Small intestine (tissue), 7 donors: ENCODE data around the gene BDKRB2. TPM values are rescaled to one million over a fixed set of nuclear protein-coding genes. Genes with fewer than 3 reads are reported as not detected.

Source experiments
- DNase-seq, 2 donors: peaks; one replicate each; pipeline versions ENCODE4 v3.0.0 to v3.0.0-alpha.2; 2013
- FAIRE-seq: peaks from 2 replicates; lab custom pipeline; 2012; peaks lifted over from hg19 to GRCh38; lab: Jason Lieb, UNC
- H3K27ac ChIP-seq, 3 donors: one replicate each; pipeline ENCODE4 v1.5.1; 2013; ENCODE audit warnings: low read length in 2 of 3, mild to moderate bottlenecking in 2 of 3, control low read depth in 1 of 3, inconsistent platforms in 1 of 3, low read depth in 1 of 3, moderate library complexity in 1 of 3
- H3K27me3 ChIP-seq, 3 donors: one replicate each; pipeline ENCODE4 v1.6.1; 2013; ENCODE audit warnings: low read length in 3 of 3, inconsistent platforms in 1 of 3; ENCODE audit not compliant: control insufficient read depth in 3 of 3, insufficient read depth in 3 of 3
- H3K36me3 ChIP-seq, 3 donors: one replicate each; pipeline ENCODE4 v1.6.1; 2013; ENCODE audit warnings: low read length in 3 of 3, inconsistent platforms in 1 of 3, low read depth in 1 of 3, mild to moderate bottlenecking in 1 of 3, moderate library complexity in 1 of 3; ENCODE audit not compliant: control insufficient read depth in 3 of 3, insufficient read depth in 2 of 3
- H3K4me1 ChIP-seq, 3 donors: one replicate each; pipeline ENCODE4 v1.6.1; 2013; ENCODE audit warnings: low read length in 2 of 3, inconsistent platforms in 1 of 3, low read depth in 1 of 3, mild to moderate bottlenecking in 1 of 3, moderate library complexity in 1 of 3; ENCODE audit not compliant: control insufficient read depth in 3 of 3, insufficient read depth in 2 of 3
- H3K4me3 ChIP-seq, 3 donors: one replicate each; pipeline ENCODE4 v1.5.1; 2013; ENCODE audit warnings: low read length in 3 of 3, control low read depth in 1 of 3, inconsistent platforms in 1 of 3, low read depth in 1 of 3, mild to moderate bottlenecking in 1 of 3, moderate library complexity in 1 of 3
- H3K9me3 ChIP-seq, 2 donors: one replicate each; pipeline ENCODE4 v1.6.1; 2013; ENCODE audit warnings: low read depth in 1 of 2, low read length in 1 of 2; ENCODE audit not compliant: control insufficient read depth in 2 of 2, insufficient read depth in 1 of 2
- WGBS, 3 donors: extraction: QIAGEN DNeasy Blood & Tissue Kit; methylation state at CpG; one replicate each; pipeline ENCODE4 v1.1.7; 2013; 5-methylcytosine and 5-hydroxymethylcytosine counted together
- polyA plus RNA-seq, 4 donors: library from polyadenylated mRNA; stranded (reverse) in 3 of 4; unstranded in 1 of 4; fragments of 200-250 nt in 3 of 4; fragments of 120-200 nt in 1 of 4; gene quantifications; one replicate each; pipeline versions ENCODE4 v1.2.1 to v1.2.3, GENCODE V29; 2013
- donor health status: healthy with polysubstance abuse.
- donor health status: control.
- donor health status: control.
- donor health status: Bipolar disorder and iron deficiency.
- donor health status: healthy.

The BDKRB2 gene
- polyA plus RNA-seq, 4 donors, result 1.3 to 8.2 (median 5.9) TPM

DNA sequence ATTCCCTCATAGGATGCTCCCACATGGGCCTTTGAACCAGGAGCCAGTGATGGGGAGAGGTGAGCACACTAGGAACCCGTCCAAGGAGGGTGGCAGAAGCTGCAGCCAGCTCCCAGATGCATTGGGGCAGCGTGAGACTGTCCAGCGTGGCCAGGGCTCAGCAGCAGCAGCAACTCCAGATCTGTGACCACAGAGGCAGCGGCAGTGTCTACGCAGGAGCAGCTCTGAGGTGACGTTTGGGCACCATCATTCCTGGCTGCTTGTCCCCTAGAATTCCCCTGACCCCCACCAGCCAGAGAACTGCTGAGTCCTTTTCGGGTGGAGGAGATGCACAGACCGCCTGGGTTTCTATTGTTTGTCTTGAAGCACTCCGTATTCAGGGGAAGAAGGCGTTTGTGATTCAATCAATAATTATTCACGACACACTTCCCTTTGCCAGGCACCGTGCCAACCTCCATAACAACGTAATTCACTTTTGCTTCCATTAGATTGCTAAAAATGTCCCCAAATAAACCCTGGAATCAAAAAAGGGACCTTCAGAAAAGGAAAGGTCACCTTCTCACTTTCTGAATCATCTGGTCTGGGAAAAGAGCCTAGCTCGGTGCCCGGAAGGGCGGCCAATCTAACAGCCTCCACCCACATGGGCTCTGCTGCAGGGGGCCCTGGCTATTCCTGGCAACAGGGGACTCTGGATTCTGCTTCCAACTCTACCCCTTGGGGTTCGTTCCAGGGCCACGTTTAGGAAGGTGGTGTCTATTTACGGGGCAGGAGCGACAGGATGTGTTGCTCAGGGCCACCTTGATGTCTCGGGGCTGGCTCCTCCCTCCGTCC lies 11.4 kb upstream of the BDKRB2 start:
- WGBS, 3 donors, result 55 to 65% (median 59%) methylated on average over 22 of the region's 22 CpGs
- Histone ChIP-seq H3K9me3 (peaks cover 0 to 6% of the 10 kb centered on the region in 2 donors), H3K27me3 (no peaks in the 10 kb centered on the region), H3K4me1 (peaks cover 0 to 23% (median 0%) of the 10 kb centered on the region in 3 donors), H3K36me3 (no peaks in the 10 kb centered on the region), H3K4me3 (no peak overlapping the region), H3K27ac (no peak overlapping the region)
- DNase-seq, result no peak
- FAIRE-seq, result no peak

DNA sequence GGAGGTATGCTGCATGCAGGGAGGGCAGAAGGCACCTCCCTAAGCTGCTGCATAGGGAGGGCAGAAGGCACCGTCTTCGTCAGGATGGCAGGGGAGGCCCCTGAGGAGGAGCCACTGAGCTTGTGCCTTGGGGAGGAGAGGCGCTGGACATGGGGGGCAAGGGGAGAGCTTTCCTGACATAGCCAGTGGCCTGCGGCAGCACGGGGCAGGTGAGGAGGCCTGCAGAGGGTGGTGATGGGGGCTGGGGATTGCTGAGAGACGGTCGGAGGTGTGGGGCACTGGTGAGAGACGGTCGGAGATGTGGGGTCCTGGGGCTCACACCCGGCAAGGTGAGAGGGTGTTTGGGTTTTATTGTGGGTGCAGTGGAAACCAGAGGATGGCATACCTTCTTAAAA lies 10.4 kb upstream of the BDKRB2 start:
- Histone ChIP-seq H3K36me3 (no peaks in the 10 kb centered on the region), H3K4me1 (peaks cover 0 to 27% (median 2%) of the 10 kb centered on the region in 3 donors), H3K9me3 (peaks cover 0 to 6% of the 10 kb centered on the region in 2 donors), H3K27me3 (no peaks in the 10 kb centered on the region), H3K27ac (no peak overlapping the region), H3K4me3 (no peak overlapping the region)
- FAIRE-seq (no peak), DNase-seq (no peak)
- WGBS, 3 donors, result 89 to 91% (median 90%) methylated on average over 10 of the region's 10 CpGs

DNA sequence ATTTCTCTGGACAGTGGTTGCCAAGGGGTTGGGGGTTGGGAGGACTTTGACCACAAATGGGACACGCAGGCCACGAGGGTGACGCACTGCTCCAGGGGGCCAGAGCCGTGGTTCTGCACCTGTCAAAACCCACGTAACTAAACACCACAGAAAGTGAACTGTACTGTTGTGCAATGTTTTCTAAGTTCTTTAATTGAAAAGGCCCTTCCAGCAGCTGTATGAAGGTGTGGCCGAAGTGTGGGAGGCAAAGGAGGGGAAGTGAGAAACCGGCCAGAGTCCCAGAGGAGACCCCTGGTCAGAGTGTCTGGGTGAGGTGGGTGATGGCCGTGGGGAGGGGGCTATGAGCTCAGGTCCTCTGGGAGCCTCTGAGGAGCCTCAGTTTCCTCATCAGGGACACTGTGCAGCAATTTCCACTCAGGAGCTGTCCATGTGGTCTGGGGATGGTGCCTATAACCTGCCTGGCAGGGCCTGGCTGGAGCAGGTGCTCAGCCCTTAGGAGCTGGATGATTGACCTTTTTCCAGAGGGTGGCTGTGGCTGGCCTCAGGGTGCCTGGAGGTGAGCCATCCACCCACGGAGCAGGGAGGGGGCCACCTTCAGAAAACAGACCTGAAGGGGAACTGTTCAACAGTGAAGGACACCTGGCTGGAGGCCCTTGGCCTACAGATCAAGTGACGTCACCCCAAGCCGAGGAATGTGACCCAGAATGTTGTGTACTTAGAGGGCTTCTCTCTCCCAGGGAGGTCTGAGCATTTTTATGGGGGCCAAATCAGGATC lies 9.8 kb upstream of the BDKRB2 start:
- no peaks in the 10 kb centered on the region for H3K27me3 ChIP-seq
- DNase-seq, result peak in 1 of 2 donors; percentile 39
- peaks cover 0 to 6% of the 10 kb centered on the region in 2 donors for H3K9me3 ChIP-seq
- H3K4me3 ChIP-seq, result no peak overlapping the region
- WGBS, 3 donors, result 54 to 59% (median 57%) methylated on average over 11 of the region's 11 CpGs
- H3K36me3 ChIP-seq, result no peaks in the 10 kb centered on the region
- H3K4me1 ChIP-seq, result peaks cover 0 to 27% (median 2%) of the 10 kb centered on the region in 3 donors
- no peak for FAIRE-seq
- H3K27ac ChIP-seq, result peak overlapping the region in 1 of 3 donors; percentile 8

DNA sequence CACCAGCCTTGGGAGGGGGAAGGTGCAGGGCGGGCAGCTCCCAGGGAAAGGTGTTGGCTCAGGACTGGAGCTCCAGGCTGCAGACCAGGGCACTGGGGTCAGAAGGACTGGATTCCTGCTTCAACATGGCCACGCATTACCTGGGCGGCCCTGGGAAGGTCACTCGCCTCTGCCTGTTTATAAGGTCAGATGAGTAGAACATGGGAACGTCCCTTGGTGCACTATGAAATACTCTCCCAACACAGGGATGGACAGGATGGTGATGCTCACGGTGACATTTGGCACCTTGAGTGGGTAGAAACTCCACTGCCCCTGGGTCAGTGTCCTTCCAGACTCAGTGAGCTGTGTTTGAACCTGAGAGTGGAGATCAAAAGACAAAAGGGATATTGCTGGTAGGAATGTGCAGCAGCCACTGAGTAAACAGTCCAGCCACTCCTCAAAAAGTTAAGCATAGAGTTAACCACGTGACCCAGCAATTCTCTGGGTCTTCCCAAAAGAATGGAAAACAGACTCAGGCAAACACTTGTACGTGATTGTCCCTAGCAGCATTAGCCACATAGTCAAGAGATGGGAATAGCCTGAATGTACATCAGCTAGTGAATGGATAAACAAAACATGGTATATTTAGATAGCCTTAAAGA lies 9.1 kb upstream of the BDKRB2 start:
- 72 to 79% (median 76%) methylated on average over 8 of the region's 8 CpGs for WGBS, 3 donors
- FAIRE-seq (no peak), DNase-seq (peak in 1 of 2 donors; percentile 42)
- H3K36me3 ChIP-seq, result no peaks in the 10 kb centered on the region
- no peak overlapping the region for H3K4me3 ChIP-seq
- peak overlapping the region in 1 of 3 donors; percentile 8 for H3K27ac ChIP-seq
- peaks cover 0 to 6% of the 10 kb centered on the region in 2 donors for H3K9me3 ChIP-seq
- peaks cover 0 to 27% (median 2%) of the 10 kb centered on the region in 3 donors for H3K4me1 ChIP-seq
- no peaks in the 10 kb centered on the region for H3K27me3 ChIP-seq

DNA sequence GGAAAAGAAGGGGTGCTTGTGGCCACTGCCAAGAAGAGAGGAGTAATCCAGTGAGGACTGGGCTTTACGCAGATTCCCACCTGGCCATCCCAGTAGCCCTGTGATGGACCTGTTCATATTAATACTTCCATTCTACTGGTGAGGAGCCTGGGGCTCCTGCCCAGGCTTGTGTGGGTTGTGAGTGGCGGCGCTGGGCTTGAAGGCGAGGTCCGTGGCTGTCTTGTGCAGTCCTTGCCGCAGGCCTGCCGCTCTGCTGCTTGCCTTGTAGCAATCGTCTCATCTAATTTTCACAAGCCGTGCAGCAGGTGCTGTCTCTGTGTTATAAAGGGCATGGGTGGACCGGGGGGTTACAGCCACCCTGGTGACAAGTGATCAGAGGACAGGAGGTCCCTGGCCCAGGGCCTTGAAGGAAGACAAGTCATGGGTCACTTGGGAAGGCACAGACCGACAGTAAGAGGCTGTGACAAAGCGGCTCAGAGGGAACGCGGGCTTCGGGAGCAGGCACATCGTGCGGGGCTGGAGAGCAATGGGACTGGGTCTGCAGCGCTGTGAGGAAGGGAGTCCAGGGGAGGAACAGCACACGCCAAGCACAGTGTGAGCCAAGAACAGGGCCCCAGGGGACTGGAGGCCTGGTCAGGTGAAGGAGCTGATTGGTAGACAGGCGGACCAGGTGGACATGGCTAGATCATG lies 7.3 kb upstream of the BDKRB2 start:
- WGBS, 3 donors, result 94 to 95% (median 94%) methylated on average over 19 to 20 of the region's 20 CpGs
- FAIRE-seq (no peak), DNase-seq (no peak)
- Histone ChIP-seq H3K27ac (peak overlapping the region in 1 of 3 donors; percentile 62), H3K27me3 (no peaks in the 10 kb centered on the region), H3K4me1 (peaks cover 0 to 38% (median 2%) of the 10 kb centered on the region in 3 donors), H3K36me3 (no peaks in the 10 kb centered on the region), H3K4me3 (no peak overlapping the region), H3K9me3 (peaks cover 0 to 6% of the 10 kb centered on the region in 2 donors)

DNA sequence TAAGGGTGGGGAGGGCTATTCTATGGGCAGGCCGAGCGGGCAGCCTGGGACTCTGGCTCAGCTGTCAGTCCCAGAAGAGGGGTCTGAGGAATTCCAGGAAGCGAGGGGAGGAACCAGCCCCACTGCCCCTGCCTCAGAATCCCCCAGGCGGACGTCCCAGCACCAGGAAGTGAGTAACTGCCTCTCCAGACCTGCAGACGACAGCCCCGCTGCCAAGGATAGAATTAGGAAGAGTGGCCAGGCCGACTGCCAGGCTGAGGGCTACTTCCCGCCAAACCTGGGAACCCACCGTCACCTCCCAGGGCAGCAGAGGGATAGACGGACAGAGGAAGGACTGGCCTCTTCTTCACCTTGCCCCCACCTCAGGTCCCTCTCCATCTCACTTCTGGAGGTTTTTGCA lies 6.7 kb upstream of the BDKRB2 start:
- peaks cover 0 to 38% (median 2%) of the 10 kb centered on the region in 3 donors for H3K4me1 ChIP-seq
- no peak for FAIRE-seq
- no peak for DNase-seq
- 63 to 86% (median 72%) methylated on average over 9 to 11 of the region's 11 CpGs for WGBS, 3 donors
- peak overlapping the region in 2 of 3 donors; percentile 23 to 72 for H3K27ac ChIP-seq
- H3K27me3 ChIP-seq, result no peaks in the 10 kb centered on the region
- no peaks in the 10 kb centered on the region for H3K36me3 ChIP-seq
- no peak overlapping the region for H3K4me3 ChIP-seq
- H3K9me3 ChIP-seq, result peaks cover 0 to 6% of the 10 kb centered on the region in 2 donors

DNA sequence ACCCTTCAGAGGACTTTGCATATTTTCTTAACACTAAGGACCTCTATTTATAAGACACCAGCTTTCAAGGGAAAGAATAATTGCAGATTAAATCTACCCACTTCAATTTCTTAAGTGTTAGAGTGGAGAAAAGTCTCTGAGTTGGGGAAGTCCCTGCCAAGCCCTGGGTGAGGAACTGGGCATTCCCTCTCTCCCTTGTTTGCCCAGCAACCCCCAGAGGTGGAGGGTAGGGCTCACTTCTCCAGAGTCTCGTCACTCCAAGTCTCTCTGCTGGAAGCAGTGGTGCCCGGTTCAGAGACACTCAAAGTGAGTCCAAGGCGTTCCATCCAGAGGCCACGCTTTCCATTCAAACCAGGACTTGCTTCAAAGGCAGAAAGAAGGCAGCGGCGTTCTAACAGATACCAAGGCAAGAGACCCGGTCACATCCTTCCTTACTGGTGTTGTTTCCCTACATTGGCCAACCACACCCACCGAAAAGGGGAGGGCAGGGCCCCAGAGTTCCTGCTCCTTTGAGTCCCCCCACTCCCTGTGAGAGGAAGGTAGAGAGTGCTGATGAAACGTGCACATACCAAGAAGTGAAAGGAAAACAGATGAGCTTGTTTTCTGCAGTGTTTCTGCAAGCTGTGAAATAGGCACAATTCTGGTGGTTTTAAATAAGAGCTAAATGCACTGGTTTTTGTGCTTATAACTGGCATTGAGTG lies 6.1 kb upstream of the BDKRB2 start:
- Histone ChIP-seq H3K4me1 (peaks cover 0 to 45% (median 2%) of the 10 kb centered on the region in 3 donors), H3K36me3 (no peaks in the 10 kb centered on the region), H3K4me3 (no peak overlapping the region), H3K27ac (peak overlapping the region in 2 of 3 donors; percentile 23 to 72), H3K27me3 (no peaks in the 10 kb centered on the region), H3K9me3 (peaks cover 0 to 6% of the 10 kb centered on the region in 2 donors)
- no peak for FAIRE-seq
- 30 to 40% (median 33%) methylated on average over 9 of the region's 9 CpGs for WGBS, 3 donors
- peak in 1 of 2 donors; percentile 53 for DNase-seq
